Measurements from ENCODE around the gene UBXN6.

DNA sequence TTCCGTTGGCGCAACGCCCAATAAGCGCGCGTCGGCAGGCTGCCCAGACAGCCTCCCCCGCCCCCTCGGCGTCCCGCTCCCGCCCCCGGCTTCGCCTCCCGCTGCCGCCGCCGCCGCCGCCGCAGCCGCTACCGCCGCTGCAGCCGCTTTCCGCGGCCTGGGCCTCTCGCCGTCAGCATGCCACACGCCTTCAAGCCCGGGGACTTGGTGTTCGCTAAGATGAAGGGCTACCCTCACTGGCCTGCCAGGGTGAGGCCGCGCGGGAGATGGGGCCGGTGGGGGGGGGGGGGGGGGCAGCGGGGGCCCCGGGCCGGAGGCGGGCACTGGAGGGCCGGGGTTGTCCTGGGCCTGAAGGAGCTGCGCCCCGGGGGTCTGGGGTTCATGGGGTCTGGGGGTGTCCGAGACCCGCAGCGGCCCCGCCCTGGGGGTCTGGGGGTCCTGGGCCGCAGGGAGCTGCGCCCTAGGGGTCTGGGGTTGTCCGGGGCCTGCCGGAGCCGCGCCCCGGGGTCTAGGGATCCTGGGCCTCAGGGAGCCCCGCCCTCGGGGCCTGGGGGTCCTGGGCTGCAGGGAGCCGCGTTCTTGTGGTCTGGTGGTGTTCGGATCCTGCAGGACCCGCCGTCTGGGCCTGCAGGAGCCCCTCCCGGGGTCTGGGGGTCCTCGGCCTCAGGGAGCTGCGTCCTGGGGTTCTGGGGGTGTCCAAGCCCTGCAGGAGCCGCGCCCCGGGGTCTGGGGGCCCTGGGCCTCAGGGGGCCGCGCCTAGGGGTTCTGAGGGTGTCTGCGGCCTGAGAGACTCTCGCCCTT is 14.8 kb upstream of the UBXN6 start, which contains the start of gene HDGFL2:
- TF ChIP-seq POLR2A (IDR thresholded peaks at IDR 0.05; ENCODE audit: low read length) (no peak), MAFK (IDR thresholded peaks at IDR 0.05; ENCODE audit: partially characterized antibody) (no peak)
- TF ChIP-seq, protein P1, sequence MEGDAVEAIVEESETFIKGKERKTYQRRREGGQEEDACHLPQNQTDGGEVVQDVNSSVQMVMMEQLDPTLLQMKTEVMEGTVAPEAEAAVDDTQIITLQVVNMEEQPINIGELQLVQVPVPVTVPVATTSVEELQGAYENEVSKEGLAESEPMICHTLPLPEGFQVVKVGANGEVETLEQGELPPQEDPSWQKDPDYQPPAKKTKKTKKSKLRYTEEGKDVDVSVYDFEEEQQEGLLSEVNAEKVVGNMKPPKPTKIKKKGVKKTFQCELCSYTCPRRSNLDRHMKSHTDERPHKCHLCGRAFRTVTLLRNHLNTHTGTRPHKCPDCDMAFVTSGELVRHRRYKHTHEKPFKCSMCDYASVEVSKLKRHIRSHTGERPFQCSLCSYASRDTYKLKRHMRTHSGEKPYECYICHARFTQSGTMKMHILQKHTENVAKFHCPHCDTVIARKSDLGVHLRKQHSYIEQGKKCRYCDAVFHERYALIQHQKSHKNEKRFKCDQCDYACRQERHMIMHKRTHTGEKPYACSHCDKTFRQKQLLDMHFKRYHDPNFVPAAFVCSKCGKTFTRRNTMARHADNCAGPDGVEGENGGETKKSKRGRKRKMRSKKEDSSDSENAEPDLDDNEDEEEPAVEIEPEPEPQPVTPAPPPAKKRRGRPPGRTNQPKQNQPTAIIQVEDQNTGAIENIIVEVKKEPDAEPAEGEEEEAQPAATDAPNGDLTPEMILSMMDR (IDR thresholded peaks at IDR 0.05) = no peak
